ENCODE results near the gene CTTN.
"Not testable (repeated sequence)": the region's sequence is repeated elsewhere in the genome, so short reads cannot be mapped to it uniquely, and the experiment has no call there.

- TF ChIP-seq, protein P1, sequence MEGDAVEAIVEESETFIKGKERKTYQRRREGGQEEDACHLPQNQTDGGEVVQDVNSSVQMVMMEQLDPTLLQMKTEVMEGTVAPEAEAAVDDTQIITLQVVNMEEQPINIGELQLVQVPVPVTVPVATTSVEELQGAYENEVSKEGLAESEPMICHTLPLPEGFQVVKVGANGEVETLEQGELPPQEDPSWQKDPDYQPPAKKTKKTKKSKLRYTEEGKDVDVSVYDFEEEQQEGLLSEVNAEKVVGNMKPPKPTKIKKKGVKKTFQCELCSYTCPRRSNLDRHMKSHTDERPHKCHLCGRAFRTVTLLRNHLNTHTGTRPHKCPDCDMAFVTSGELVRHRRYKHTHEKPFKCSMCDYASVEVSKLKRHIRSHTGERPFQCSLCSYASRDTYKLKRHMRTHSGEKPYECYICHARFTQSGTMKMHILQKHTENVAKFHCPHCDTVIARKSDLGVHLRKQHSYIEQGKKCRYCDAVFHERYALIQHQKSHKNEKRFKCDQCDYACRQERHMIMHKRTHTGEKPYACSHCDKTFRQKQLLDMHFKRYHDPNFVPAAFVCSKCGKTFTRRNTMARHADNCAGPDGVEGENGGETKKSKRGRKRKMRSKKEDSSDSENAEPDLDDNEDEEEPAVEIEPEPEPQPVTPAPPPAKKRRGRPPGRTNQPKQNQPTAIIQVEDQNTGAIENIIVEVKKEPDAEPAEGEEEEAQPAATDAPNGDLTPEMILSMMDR (IDR thresholded peaks at IDR 0.05 in 4 of 5, conservative IDR thresholded peaks at IDR 0.05 in 1 of 5) = not testable (repeated sequence)
- not testable (repeated sequence) for TF ChIP-seq POLR2A (IDR thresholded peaks at IDR 0.05)
These were observed 56.5 kb downstream of the CTTN start for GRCh38 chr11:70454811-70455210.
